A549 (cell line): ENCODE measurements around the gene C12orf43.

Source experiments
- CTCF ChIP-seq: fragments of >200 bp; sonication (Bioruptor Twin); formaldehyde crosslinking; IDR thresholded peaks from 3 replicates; pipeline ENCODE4 v1.5.1; 2016
- EP300 ChIP-seq, 2 experiments: fragments of >200 bp; sonication (Bioruptor Twin); formaldehyde crosslinking; IDR thresholded peaks; 2 replicates in 1 of 2; 3 replicates in 1 of 2; pipeline ENCODE4 v1.6.1; 2016 to 2017
- KDM5A ChIP-seq: fragments of 200-600 bp; sonication (generic); IDR thresholded peaks from 2 replicates; pipeline ENCODE4 v1.6.1; 2016; ENCODE audit warnings: antibody characterized with exemption, mild to moderate bottlenecking
- MAX ChIP-seq: IDR thresholded peaks from 2 replicates; pipeline ENCODE4 v1.6.1; 2012
- MAZ ChIP-seq: fragments of 150-350 bp; IDR thresholded peaks from 2 replicates; pipeline ENCODE4 v1.6.1; 2014; ENCODE audit warnings: antibody characterized with exemption, low read depth, low read length, borderline replicate concordance
- POLR2AphosphoS2 ChIP-seq: conservative IDR thresholded peaks from 2 replicates; pipeline ENCODE4 v1.6.1; 2012; ENCODE audit warnings: low read length, improper control_type of control experiment, inconsistent platforms

DNA sequence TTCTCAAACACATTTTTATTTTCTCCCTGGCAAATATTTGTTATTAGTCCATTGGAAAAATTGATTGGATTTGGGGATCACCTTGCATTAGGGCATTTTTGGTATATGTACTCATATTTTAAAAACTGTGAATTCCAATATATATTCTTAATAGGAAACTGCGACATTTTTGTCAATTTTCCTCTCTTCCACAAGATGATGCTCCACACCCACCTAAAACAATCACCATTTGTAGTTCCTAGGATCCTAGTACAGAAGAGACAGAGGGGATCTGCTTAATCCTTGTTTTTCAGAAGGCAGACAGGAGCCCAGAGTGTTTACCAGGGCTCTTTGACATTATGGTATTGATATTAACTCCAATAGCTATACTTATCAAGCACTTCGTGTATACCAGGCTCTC is 45.5 kb upstream of the C12orf43 start:
- TF ChIP-seq POLR2AphosphoS2 = no peak
- TF ChIP-seq CTCF = peak; percentile 50
- TF ChIP-seq MAZ = no peak
- TF ChIP-seq EP300 (IDR thresholded peaks at IDR 0.05) = no peak
- no peak for TF ChIP-seq MAX
- TF ChIP-seq KDM5A = no peak
